ENCODE results near the gene SIRPB2.

- no peak for TF ChIP-seq POLR2A (IDR thresholded peaks at IDR 0.05; ENCODE audit: low read depth, low read length)
- no peak for TF ChIP-seq CTCF (conservative IDR thresholded peaks at IDR 0.05; ENCODE audit: low read depth, low read length)
- no peak for TF ChIP-seq SMC3 (IDR thresholded peaks at IDR 0.05; ENCODE audit: low read depth, low read length)
- TF ChIP-seq RAD21 (IDR thresholded peaks at IDR 0.05; ENCODE audit: low read length): no peak
- no peak for TF ChIP-seq CEBPB (IDR thresholded peaks at IDR 0.05; ENCODE audit: low read depth, low read length)
- TF ChIP-seq RFX5 (IDR thresholded peaks at IDR 0.05; ENCODE audit: low read depth, low read length): no peak
- TF ChIP-seq MAZ (IDR thresholded peaks at IDR 0.05; ENCODE audit: borderline replicate concordance, low read depth, low read length): no peak
- TF ChIP-seq, protein P1, sequence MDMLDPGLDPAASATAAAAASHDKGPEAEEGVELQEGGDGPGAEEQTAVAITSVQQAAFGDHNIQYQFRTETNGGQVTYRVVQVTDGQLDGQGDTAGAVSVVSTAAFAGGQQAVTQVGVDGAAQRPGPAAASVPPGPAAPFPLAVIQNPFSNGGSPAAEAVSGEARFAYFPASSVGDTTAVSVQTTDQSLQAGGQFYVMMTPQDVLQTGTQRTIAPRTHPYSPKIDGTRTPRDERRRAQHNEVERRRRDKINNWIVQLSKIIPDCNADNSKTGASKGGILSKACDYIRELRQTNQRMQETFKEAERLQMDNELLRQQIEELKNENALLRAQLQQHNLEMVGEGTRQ (IDR thresholded peaks at IDR 0.05; ENCODE audit: low read depth, low read length): no peak
Observed at GRCh38 chr20:1443085-1443484, 48.1 kb downstream of the SIRPB2 start.
